Neuronal stem cell (in vitro differentiated cells): ENCODE results near the gene KIF15.
"Not testable (repeated sequence)": the region's sequence is repeated elsewhere in the genome, so short reads cannot be mapped to it uniquely, and the experiment has no call there.

Experiments used
- DNase-seq: peaks from one replicate; pipeline ENCODE4 v3.0.0-alpha.2; 2013; ENCODE audit warnings: low spot score
- H2AFZ ChIP-seq: one replicate; pipeline ENCODE4 v1.6.1; 2013; ENCODE audit warnings: mild to moderate bottlenecking, low read length, inconsistent platforms
- H2AK5ac ChIP-seq: 2 replicates; pipeline ENCODE4 v1.6.1; 2013; ENCODE audit warnings: low read depth, mild to moderate bottlenecking, inconsistent platforms, low read length, moderate library complexity, mixed read lengths
- H2BK120ac ChIP-seq: 2 replicates; pipeline ENCODE4 v1.6.1; 2013; ENCODE audit warnings: low read depth, mild to moderate bottlenecking, inconsistent platforms, low read length, moderate library complexity, mixed read lengths
- H2BK12ac ChIP-seq: one replicate; pipeline ENCODE4 v1.6.1; 2013; ENCODE audit warnings: low read length, inconsistent platforms
- H2BK15ac ChIP-seq: 2 replicates; pipeline ENCODE4 v1.6.1; 2013; ENCODE audit warnings: mild to moderate bottlenecking, low read length, inconsistent platforms, mixed read lengths
- H2BK5ac ChIP-seq: one replicate; pipeline ENCODE4 v1.6.1; 2013; ENCODE audit warnings: inconsistent platforms, mild to moderate bottlenecking, low read length, moderate library complexity
- H3K14ac ChIP-seq: one replicate; pipeline ENCODE4 v1.6.1; 2013; ENCODE audit warnings: low read length, inconsistent platforms
- H3K18ac ChIP-seq: 2 replicates; pipeline ENCODE4 v1.6.1; 2013; ENCODE audit warnings: low read length, inconsistent platforms
- H3K23ac ChIP-seq: 2 replicates; pipeline ENCODE4 v1.6.1; 2013; ENCODE audit warnings: low read depth, mild to moderate bottlenecking, mixed read lengths, low read length, inconsistent platforms; ENCODE audit not compliant: poor library complexity
- H3K27ac ChIP-seq: replicated peaks from 3 replicates; pipeline ENCODE4 v1.5.1; 2013; ENCODE audit warnings: low read length, inconsistent platforms
- H3K27me3 ChIP-seq, 3 experiments: 2 replicates each; pipeline ENCODE4 v1.6.1; 2013; ENCODE audit warnings: low read length in 3 of 3, mild to moderate bottlenecking in 2 of 3, inconsistent platforms in 1 of 3, low read depth in 1 of 3, mixed read lengths in 1 of 3, moderate library complexity in 1 of 3; ENCODE audit not compliant: control insufficient read depth in 3 of 3, insufficient read depth in 3 of 3
- H3K36me3 ChIP-seq, 2 donors: replicated peaks in 1 of 2; 2 replicates each; pipeline ENCODE4 v1.6.1; 2013; ENCODE audit warnings: low read length in 2 of 2; ENCODE audit not compliant: control insufficient read depth in 2 of 2, insufficient read depth in 2 of 2
- H3K4ac ChIP-seq: 2 replicates; pipeline ENCODE4 v1.6.1; 2013; ENCODE audit warnings: inconsistent platforms, mild to moderate bottlenecking, low read length, moderate library complexity
- H3K4me1 ChIP-seq, 2 donors: 1 replicate in 1 of 2; 2 replicates in 1 of 2; pipeline ENCODE4 v1.6.1; 2013; ENCODE audit warnings: low read length in 2 of 2, low read depth in 1 of 2; ENCODE audit not compliant: control insufficient read depth in 2 of 2, insufficient read depth in 1 of 2
- H3K4me2 ChIP-seq: one replicate; pipeline ENCODE4 v1.6.1; 2013; ENCODE audit warnings: mild to moderate bottlenecking, low read length, inconsistent platforms; ENCODE audit not compliant: insufficient read depth, poor library complexity, severe bottlenecking
- H3K4me3 ChIP-seq, 2 donors: 2 replicates each; pipeline ENCODE4 v1.5.1; 2013; ENCODE audit warnings: low read length in 2 of 2, mild to moderate bottlenecking in 2 of 2, inconsistent platforms in 1 of 2, moderate library complexity in 1 of 2
- H3K79me1 ChIP-seq: one replicate; pipeline ENCODE4 v1.6.1; 2013; ENCODE audit warnings: low read depth, mild to moderate bottlenecking, inconsistent platforms, low read length, moderate library complexity
- H3K9ac ChIP-seq: one replicate; pipeline ENCODE4 v1.6.1; 2013; ENCODE audit warnings: mild to moderate bottlenecking, low read depth, low read length, inconsistent platforms; ENCODE audit not compliant: poor library complexity
- H3K9me3 ChIP-seq, 2 donors: replicated peaks in 1 of 2; 2 replicates each; pipeline versions ENCODE3 to v1.6.1; 2013; ENCODE audit warnings: low read length in 2 of 2, mild to moderate bottlenecking in 2 of 2, inconsistent platforms in 1 of 2, low read depth in 1 of 2, mixed read lengths in 1 of 2, moderate library complexity in 1 of 2; ENCODE audit not compliant: control insufficient read depth in 2 of 2, insufficient read depth in 1 of 2
- H4K8ac ChIP-seq: one replicate; pipeline ENCODE4 v1.6.1; 2013; ENCODE audit warnings: low read depth, mild to moderate bottlenecking, inconsistent platforms, low read length, moderate library complexity
- H4K91ac ChIP-seq: one replicate; pipeline ENCODE4 v1.6.1; 2013; ENCODE audit warnings: low read length, low read depth, mild to moderate bottlenecking, inconsistent platforms; ENCODE audit not compliant: poor library complexity
- WGBS, 2 donors: extraction: QIAGEN DNeasy Blood & Tissue Kit; methylation state at CpG; one replicate each; pipeline ENCODE4 v1.1.7; 2013; ENCODE audit warnings: missing lambda C conversion rate in 2 of 2, mixed read lengths in 1 of 2; ENCODE audit not compliant: insufficient read length in 2 of 2, insufficient replicate concordance in 1 of 2; ENCODE audit errors: extremely low coverage in 2 of 2; 5-methylcytosine and 5-hydroxymethylcytosine counted together

The KIF15 gene

DNA sequence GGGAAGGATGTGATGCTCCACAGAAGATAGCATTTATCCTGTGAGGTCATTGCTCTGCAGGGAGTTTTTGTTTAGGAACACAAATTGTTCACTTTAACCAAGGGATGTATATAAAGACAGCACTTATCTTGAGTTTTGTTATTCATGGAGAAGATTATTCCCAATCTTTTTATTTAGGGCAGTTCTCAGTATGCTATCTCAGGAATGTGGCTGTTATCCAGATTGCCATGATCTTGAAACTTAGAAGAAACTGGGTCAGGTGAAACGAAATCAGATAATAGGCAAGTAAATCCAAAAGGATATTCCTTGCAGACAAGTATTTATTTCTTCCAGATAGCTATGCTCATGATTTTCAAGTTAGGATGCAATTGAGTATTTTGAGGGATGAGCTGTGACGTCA lies 80.8 kb downstream of the KIF15 start:
- Histone ChIP-seq H2BK15ac (no peak overlapping the region), H3K9me3 (peaks cover 3% of the 10 kb centered on the region in 2 donors), H2AFZ (no peak overlapping the region), H3K23ac (no peak overlapping the region), H4K91ac (no peak overlapping the region), H3K14ac (no peak overlapping the region), H3K4me2 (no peak overlapping the region), H3K27me3 (no peaks in the 10 kb centered on the region), H2AK5ac (no peak overlapping the region), H3K4ac (no peak overlapping the region), H2BK5ac (no peak overlapping the region), H3K9ac (no peak overlapping the region), H4K8ac (no peak overlapping the region), H3K27ac (no peak overlapping the region), H3K4me1 (no peaks in the 10 kb centered on the region), H3K4me3 (no peak overlapping the region), H2BK120ac (no peak overlapping the region), H2BK12ac (no peak overlapping the region), H3K18ac (no peak overlapping the region), H3K79me1 (peaks cover 1% of the 10 kb centered on the region), H3K36me3 (peaks cover 35 to 99% of the 10 kb centered on the region in 2 donors)
- DNase-seq = no peak
- WGBS, 2 donors = no CpG with 5 or more reads among the region's 2 CpGs

DNA sequence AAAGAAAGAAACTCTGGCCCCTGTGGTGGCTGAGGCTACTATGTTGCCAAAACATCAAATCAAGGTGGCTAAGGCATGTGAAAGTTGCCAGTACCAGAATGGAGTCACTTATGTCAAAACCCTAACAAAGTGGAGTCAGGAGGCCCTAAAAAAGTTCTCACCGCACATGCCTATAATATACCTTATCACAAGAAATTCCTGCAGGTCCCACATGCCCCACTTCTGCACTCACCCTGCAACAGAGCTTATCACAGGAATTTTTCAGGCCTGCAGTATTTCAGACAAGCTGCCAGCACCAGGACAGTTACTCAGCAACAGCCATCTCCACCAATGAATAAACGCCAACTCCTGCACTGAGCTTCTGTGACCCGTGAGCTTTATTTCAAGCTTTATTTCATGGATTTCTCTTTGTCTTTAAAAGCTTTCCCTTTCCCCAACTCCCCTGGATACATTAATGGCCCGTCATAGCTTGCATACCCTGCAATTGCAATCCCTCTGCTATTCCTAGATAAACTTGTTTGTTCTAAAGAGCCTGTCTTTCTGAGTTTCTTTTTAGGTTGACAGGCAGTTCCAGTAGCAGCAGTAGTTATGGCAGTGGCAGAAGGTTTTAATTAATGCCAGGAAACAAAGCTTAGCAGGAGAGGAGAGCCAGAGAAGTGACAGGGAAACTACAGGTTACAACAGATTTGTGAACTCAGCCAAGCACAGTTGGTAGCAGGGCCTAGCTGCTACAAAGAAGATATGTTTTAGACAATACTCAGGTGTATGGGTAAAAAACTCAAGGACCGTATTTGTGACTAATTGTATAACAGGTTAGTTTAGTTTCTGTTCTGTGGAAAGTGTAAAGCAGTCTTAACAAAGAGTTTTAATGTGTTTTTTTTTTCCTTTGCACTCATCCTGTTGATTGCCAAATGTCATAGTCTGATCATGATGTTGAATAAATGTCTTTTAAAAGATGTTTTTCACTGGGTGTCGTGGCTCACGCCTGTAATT lies 84.2 kb downstream of the KIF15 start:
- no peak overlapping the region for H2AK5ac ChIP-seq
- H3K14ac ChIP-seq = no peak overlapping the region
- H3K4me3 ChIP-seq = no peak overlapping the region
- H3K27me3 ChIP-seq = no peaks in the 10 kb centered on the region
- H3K9ac ChIP-seq = no peak overlapping the region
- H3K18ac ChIP-seq = no peak overlapping the region
- no peak overlapping the region for H2AFZ ChIP-seq
- no peak overlapping the region for H3K27ac ChIP-seq
- H2BK5ac ChIP-seq = no peak overlapping the region
- H3K4me2 ChIP-seq = no peak overlapping the region
- no CpG with 5 or more reads among the region's 7 CpGs for WGBS, 2 donors
- no peak overlapping the region for H2BK120ac ChIP-seq
- peaks cover 1% of the 10 kb centered on the region for H3K79me1 ChIP-seq
- no peak overlapping the region for H2BK15ac ChIP-seq
- H3K9me3 ChIP-seq = no peaks in the 10 kb centered on the region
- H3K36me3 ChIP-seq = peaks cover 29 to 100% of the 10 kb centered on the region in 2 donors
- H3K4ac ChIP-seq = no peak overlapping the region
- H3K4me1 ChIP-seq = no peaks in the 10 kb centered on the region
- no peak overlapping the region for H2BK12ac ChIP-seq
- H4K91ac ChIP-seq = no peak overlapping the region
- DNase-seq = no peak
- no peak overlapping the region for H4K8ac ChIP-seq
- no peak overlapping the region for H3K23ac ChIP-seq

DNA sequence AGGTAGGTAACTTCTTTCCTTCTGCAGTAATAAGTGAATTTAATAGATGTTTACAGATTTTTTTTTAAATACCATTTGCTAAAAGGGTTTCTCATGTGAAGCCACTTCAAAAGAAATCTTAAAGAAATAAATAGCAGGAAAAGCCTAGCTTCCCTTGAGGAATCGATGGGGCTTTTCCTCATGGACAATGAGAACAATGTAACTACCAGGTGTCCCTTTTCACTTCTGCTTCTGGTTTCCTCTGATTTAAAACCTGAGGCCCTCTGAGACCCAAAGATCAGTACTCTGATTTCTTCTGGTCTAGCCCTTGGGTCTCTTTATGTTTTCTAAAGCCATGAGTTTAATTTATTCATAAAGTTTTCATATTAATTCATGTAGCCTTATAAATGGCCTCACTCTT lies 87.0 kb downstream of the KIF15 start:
- H3K23ac ChIP-seq = no peak overlapping the region
- H3K27me3 ChIP-seq = no peaks in the 10 kb centered on the region
- no peak overlapping the region for H3K4me2 ChIP-seq
- no peak overlapping the region for H3K18ac ChIP-seq
- H4K91ac ChIP-seq = no peak overlapping the region
- no peaks in the 10 kb centered on the region for H3K4me1 ChIP-seq
- H2AFZ ChIP-seq = no peak overlapping the region
- peaks cover 29 to 100% of the 10 kb centered on the region in 2 donors for H3K36me3 ChIP-seq
- H3K79me1 ChIP-seq = peaks cover 1% of the 10 kb centered on the region
- no peak overlapping the region for H2AK5ac ChIP-seq
- no peak overlapping the region for H2BK15ac ChIP-seq
- no peak overlapping the region for H2BK5ac ChIP-seq
- no peak overlapping the region for H3K27ac ChIP-seq
- no CpG with 5 or more reads among the region's 1 CpG for WGBS, 2 donors
- no peak overlapping the region for H2BK12ac ChIP-seq
- no peak overlapping the region for H4K8ac ChIP-seq
- no peak for DNase-seq
- H2BK120ac ChIP-seq = no peak overlapping the region
- H3K4me3 ChIP-seq = no peak overlapping the region
- H3K14ac ChIP-seq = no peak overlapping the region
- H3K4ac ChIP-seq = no peak overlapping the region
- H3K9me3 ChIP-seq = peaks cover 0 to 4% of the 10 kb centered on the region in 2 donors
- H3K9ac ChIP-seq = no peak overlapping the region

DNA sequence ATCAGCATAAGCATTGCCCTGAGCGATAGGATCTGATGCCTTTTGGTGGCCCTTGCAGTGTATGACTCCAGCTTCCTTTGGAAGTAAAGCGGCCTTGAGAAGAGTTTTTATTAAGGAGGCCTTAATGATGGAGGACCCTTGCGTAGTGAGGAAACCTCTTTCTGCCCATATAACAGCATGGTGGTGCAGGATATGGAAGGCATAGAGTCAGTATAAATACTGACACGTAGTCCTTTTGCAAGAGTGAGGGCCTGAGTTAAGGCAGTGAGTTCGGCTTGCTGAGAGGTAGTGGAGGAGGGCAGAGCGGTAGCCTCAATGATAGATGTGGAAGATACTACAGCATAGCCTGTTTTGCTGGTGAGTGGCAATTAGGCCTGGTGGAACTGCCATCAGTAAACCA lies 95.1 kb downstream of the KIF15 start:
- not testable (repeated sequence) for H3K27me3 ChIP-seq, H2BK12ac ChIP-seq, H3K9me3 ChIP-seq, H3K18ac ChIP-seq, H3K4me1 ChIP-seq, H3K4me3 ChIP-seq, H4K8ac ChIP-seq, H4K91ac ChIP-seq, H2BK120ac ChIP-seq, H3K79me1 ChIP-seq, H2BK5ac ChIP-seq, H2BK15ac ChIP-seq, H3K23ac ChIP-seq, H3K9ac ChIP-seq, H3K4me2 ChIP-seq, DNase-seq, H3K4ac ChIP-seq, H2AK5ac ChIP-seq, H2AFZ ChIP-seq, H3K14ac ChIP-seq, H3K27ac ChIP-seq
- H3K36me3 ChIP-seq = peaks cover 7 to 74% of the 10 kb centered on the region in 2 donors
- WGBS, 2 donors = no CpG with 5 or more reads among the region's 6 CpGs
